ENCODE results near the gene GLRA2. TPM values are rescaled to one million over a fixed set of nuclear protein-coding genes. Genes with fewer than 3 reads are reported as not detected.
"Not testable (repeated sequence)": the region's sequence is repeated elsewhere in the genome, so short reads cannot be mapped to it uniquely, and the experiment has no call there.

The GLRA2 gene
- total RNA-seq, 1 donor, result not detected

- no peaks in the 10 kb centered on the region for H3K9me3 ChIP-seq (ENCODE audit: low read depth, low read length)
- no peaks in the 10 kb centered on the region for H3K4me1 ChIP-seq (ENCODE audit: insufficient read depth, low read length)
- no peak overlapping the region for H3K4me3 ChIP-seq (ENCODE audit: low read length)
Measured at GRCh38 chrX:14554131-14554715, 24.9 kb downstream of the GLRA2 start.

GRCh38 chrX:14564058-14564457 is 34.7 kb downstream of the GLRA2 start:
- Histone ChIP-seq H3K27me3 (ENCODE audit: insufficient read depth, low read length) (no peaks in the 10 kb centered on the region), H3K4me1 (ENCODE audit: insufficient read depth, low read length) (no peaks in the 10 kb centered on the region), H3K9me3 (ENCODE audit: low read depth, low read length) (no peaks in the 10 kb centered on the region), H3K4me3 (ENCODE audit: low read length) (no peak overlapping the region)

More at GRCh38 chrX:14554131-14554715, 24.9 kb downstream of the GLRA2 start:
- H3K27me3 ChIP-seq (ENCODE audit: insufficient read depth, low read length), result no peaks in the 10 kb centered on the region

GRCh38 chrX:14573161-14573560 is 43.8 kb downstream of the GLRA2 start:
- Histone ChIP-seq H3K4me1 (ENCODE audit: insufficient read depth, low read length) (no peaks in the 10 kb centered on the region), H3K27me3 (ENCODE audit: insufficient read depth, low read length) (no peaks in the 10 kb centered on the region), H3K4me3 (ENCODE audit: low read length) (no peak overlapping the region), H3K9me3 (ENCODE audit: low read depth, low read length) (no peaks in the 10 kb centered on the region)

- Histone ChIP-seq H3K4me3 (ENCODE audit: low read length) (no peak overlapping the region), H3K27me3 (ENCODE audit: insufficient read depth, low read length) (no peaks in the 10 kb centered on the region), H3K4me1 (ENCODE audit: insufficient read depth, low read length) (no peaks in the 10 kb centered on the region), H3K9me3 (ENCODE audit: low read depth, low read length) (no peaks in the 10 kb centered on the region)
Measured at GRCh38 chrX:14581081-14581480, 51.7 kb downstream of the GLRA2 start.

GRCh38 chrX:14584548-14584947 is 55.2 kb downstream of the GLRA2 start:
- no peaks in the 10 kb centered on the region for H3K9me3 ChIP-seq (ENCODE audit: low read depth, low read length)
- H3K4me3 ChIP-seq (ENCODE audit: low read length), result no peak overlapping the region
- no peaks in the 10 kb centered on the region for H3K27me3 ChIP-seq (ENCODE audit: insufficient read depth, low read length)
- H3K4me1 ChIP-seq (ENCODE audit: insufficient read depth, low read length), result no peaks in the 10 kb centered on the region

- no peaks in the 10 kb centered on the region for H3K27me3 ChIP-seq (ENCODE audit: insufficient read depth, low read length)
- H3K4me1 ChIP-seq (ENCODE audit: insufficient read depth, low read length), result no peaks in the 10 kb centered on the region
- no peaks in the 10 kb centered on the region for H3K9me3 ChIP-seq (ENCODE audit: low read depth, low read length)
- no peak overlapping the region for H3K4me3 ChIP-seq (ENCODE audit: low read length)
Measured at GRCh38 chrX:14590216-14590615, 60.9 kb downstream of the GLRA2 start.

- no peaks in the 10 kb centered on the region for H3K9me3 ChIP-seq (ENCODE audit: low read depth, low read length)
- no peaks in the 10 kb centered on the region for H3K27me3 ChIP-seq (ENCODE audit: insufficient read depth, low read length)
- no peaks in the 10 kb centered on the region for H3K4me1 ChIP-seq (ENCODE audit: insufficient read depth, low read length)
- no peak overlapping the region for H3K4me3 ChIP-seq (ENCODE audit: low read length)
Measured at GRCh38 chrX:14590693-14591424, 61.5 kb downstream of the GLRA2 start.

GRCh38 chrX:14591976-14592375 is 62.6 kb downstream of the GLRA2 start:
- Histone ChIP-seq H3K4me1 (ENCODE audit: insufficient read depth, low read length) (no peaks in the 10 kb centered on the region), H3K9me3 (ENCODE audit: low read depth, low read length) (no peaks in the 10 kb centered on the region), H3K4me3 (ENCODE audit: low read length) (no peak overlapping the region), H3K27me3 (ENCODE audit: insufficient read depth, low read length) (no peaks in the 10 kb centered on the region)

- Histone ChIP-seq H3K4me3 (ENCODE audit: low read length) (no peak overlapping the region), H3K27me3 (ENCODE audit: insufficient read depth, low read length) (no peaks in the 10 kb centered on the region), H3K9me3 (ENCODE audit: low read depth, low read length) (no peaks in the 10 kb centered on the region), H3K4me1 (ENCODE audit: insufficient read depth, low read length) (no peaks in the 10 kb centered on the region)
Measured at GRCh38 chrX:14594521-14594920, 65.2 kb downstream of the GLRA2 start.

GRCh38 chrX:14598330-14598729 is 69.0 kb downstream of the GLRA2 start:
- no peaks in the 10 kb centered on the region for H3K27me3 ChIP-seq (ENCODE audit: insufficient read depth, low read length)
- H3K9me3 ChIP-seq (ENCODE audit: low read depth, low read length), result no peaks in the 10 kb centered on the region
- no peaks in the 10 kb centered on the region for H3K4me1 ChIP-seq (ENCODE audit: insufficient read depth, low read length)
- H3K4me3 ChIP-seq (ENCODE audit: low read length), result no peak overlapping the region

GRCh38 chrX:14607446-14607985 is 78.2 kb downstream of the GLRA2 start:
- no peaks in the 10 kb centered on the region for H3K27me3 ChIP-seq (ENCODE audit: insufficient read depth, low read length)
- no peak overlapping the region for H3K4me3 ChIP-seq (ENCODE audit: low read length)
- no peaks in the 10 kb centered on the region for H3K4me1 ChIP-seq (ENCODE audit: insufficient read depth, low read length)
- no peaks in the 10 kb centered on the region for H3K9me3 ChIP-seq (ENCODE audit: low read depth, low read length)

GRCh38 chrX:14612450-14612849 is 83.1 kb downstream of the GLRA2 start:
- H3K4me3 ChIP-seq (ENCODE audit: low read length); H3K9me3 ChIP-seq (ENCODE audit: low read depth, low read length); H3K27me3 ChIP-seq (ENCODE audit: insufficient read depth, low read length); H3K4me1 ChIP-seq (ENCODE audit: insufficient read depth, low read length): not testable (repeated sequence)

GRCh38 chrX:14616301-14616700 is 87.0 kb downstream of the GLRA2 start:
- Histone ChIP-seq H3K4me3 (ENCODE audit: low read length) (no peak overlapping the region), H3K9me3 (ENCODE audit: low read depth, low read length) (no peaks in the 10 kb centered on the region), H3K27me3 (ENCODE audit: insufficient read depth, low read length) (no peaks in the 10 kb centered on the region), H3K4me1 (ENCODE audit: insufficient read depth, low read length) (no peaks in the 10 kb centered on the region)

GRCh38 chrX:14616836-14617235 is 87.5 kb downstream of the GLRA2 start:
- H3K4me3 ChIP-seq (ENCODE audit: low read length), result no peak overlapping the region
- no peaks in the 10 kb centered on the region for H3K27me3 ChIP-seq (ENCODE audit: insufficient read depth, low read length)
- no peaks in the 10 kb centered on the region for H3K9me3 ChIP-seq (ENCODE audit: low read depth, low read length)
- H3K4me1 ChIP-seq (ENCODE audit: insufficient read depth, low read length), result no peaks in the 10 kb centered on the region

GRCh38 chrX:14618177-14618965 is 89.0 kb downstream of the GLRA2 start:
- Histone ChIP-seq H3K27me3 (ENCODE audit: insufficient read depth, low read length) (no peaks in the 10 kb centered on the region), H3K4me3 (ENCODE audit: low read length) (no peak overlapping the region), H3K9me3 (ENCODE audit: low read depth, low read length) (no peaks in the 10 kb centered on the region), H3K4me1 (ENCODE audit: insufficient read depth, low read length) (no peaks in the 10 kb centered on the region)

Data from mononuclear cell (primary cell).